ENCODE measurements around the gene NEBL.

GRCh38 chr10:20769481-20769880 lies 127.6 kb downstream of the NEBL start:
- TF ChIP-seq POLR2A (IDR thresholded peaks at IDR 0.05) (no peak), CTCF (IDR thresholded peaks at IDR 0.05) (no peak)
